Aorta (tissue), 5 donors: ENCODE measurements around the gene MED12L. TPM values are rescaled to one million over a fixed set of nuclear protein-coding genes. Genes with fewer than 3 reads are reported as not detected.
"Not testable (repeated sequence)": the region's sequence is repeated elsewhere in the genome, so short reads cannot be mapped to it uniquely, and the experiment has no call there.

Experiments used
- ATAC-seq: fragments of 200-7000 bp; cut with Tn5 transposase; one replicate; pipeline ENCODE4 v1.9.1; 2022; ENCODE audit warnings: moderate library complexity; ENCODE audit not compliant: low FRiP score
- DNase-seq, 2 donors: peaks; one replicate each; pipeline ENCODE4 v3.0.0-alpha.2; 2020
- H3K27ac ChIP-seq, 2 donors: one replicate each; pipeline ENCODE4 v1.5.1; 2013; ENCODE audit warnings: low read length in 2 of 2, mild to moderate bottlenecking in 2 of 2, moderate library complexity in 2 of 2, control low read depth in 1 of 2, inconsistent platforms in 1 of 2, low read depth in 1 of 2
- H3K27me3 ChIP-seq, 2 donors: one replicate each; pipeline ENCODE4 v1.6.1; 2013; ENCODE audit warnings: control low read depth in 1 of 2, low read length in 1 of 2, mild to moderate bottlenecking in 1 of 2, moderate library complexity in 1 of 2; ENCODE audit not compliant: insufficient read depth in 2 of 2, control insufficient read depth in 1 of 2
- H3K36me3 ChIP-seq, 2 donors: one replicate each; pipeline ENCODE4 v1.6.1; 2013; ENCODE audit warnings: control low read depth in 1 of 2, low read length in 1 of 2, mild to moderate bottlenecking in 1 of 2; ENCODE audit not compliant: insufficient read depth in 2 of 2, control insufficient read depth in 1 of 2
- H3K4me1 ChIP-seq, 2 donors: one replicate each; pipeline ENCODE4 v1.6.1; 2013; ENCODE audit warnings: low read length in 2 of 2, control low read depth in 1 of 2, mild to moderate bottlenecking in 1 of 2, moderate library complexity in 1 of 2; ENCODE audit not compliant: insufficient read depth in 2 of 2, control insufficient read depth in 1 of 2
- H3K4me3 ChIP-seq, 2 donors: one replicate each; pipeline ENCODE4 v1.5.1; 2013; ENCODE audit warnings: low read length in 2 of 2, control low read depth in 1 of 2, mild to moderate bottlenecking in 1 of 2
- H3K9me3 ChIP-seq: one replicate; pipeline ENCODE4 v1.6.1; 2013; ENCODE audit warnings: mild to moderate bottlenecking, low read length; ENCODE audit not compliant: control insufficient read depth
- WGBS, 2 donors: extraction: QIAGEN DNeasy Blood & Tissue Kit; methylation state at CpG; one replicate each; pipeline ENCODE4 v1.1.7; 2013; 5-methylcytosine and 5-hydroxymethylcytosine counted together
- intact Hi-C, 2 donors: fragments of 100-400 bp; cut with DNase I; formaldehyde crosslinking; loops; one replicate each; pipeline versions ENCODE4 v1.14.2 to v1.15.0; 2022
- polyA plus RNA-seq, 2 donors: library from polyadenylated mRNA; stranded (reverse); fragments of 200-250 nt; gene quantifications; one replicate each; pipeline ENCODE4 v1.2.3, GENCODE V29; 2013
- total RNA-seq, 2 donors: library from RNA; stranded (reverse); fragmentation: NEBNext Ultra II Directional; extraction: Animal tissue kit (Norgen Biotek cat#: 25700); gene quantifications; one replicate each; pipeline ENCODE4 v1.2.1, GENCODE V29; 2021
- donor health status: healthy with polysubstance abuse.
- donor health status: Bipolar disorder and iron deficiency.
- donor health status: DM: no; HTN: no; CAD: no.
- donor health status: DM: no; HTN: no; CAD: no.
- donor health status: DM: yes; HTN: yes; CAD: no.

MED12L gene
- total and polyA plus RNA-seq, 4 donors: 1.1 to 2.3 TPM; not detected in 2

GRCh38 chr3:151058740-151059139 lies 26.7 kb upstream of the MED12L start:
- Histone ChIP-seq H3K36me3 (no peaks in the 10 kb centered on the region), H3K9me3 (no peaks in the 10 kb centered on the region), H3K4me1 (no peaks in the 10 kb centered on the region), H3K27ac (no peak overlapping the region), H3K4me3 (no peak overlapping the region), H3K27me3 (no peaks in the 10 kb centered on the region)
- intact Hi-C loops: no loop called here
- DNase-seq (no peak), ATAC-seq (no peak)
- WGBS, 2 donors: 70 to 75% methylated on average over 7 of the region's 7 CpGs

GRCh38 chr3:151062611-151063010 lies 22.9 kb upstream of the MED12L start:
- Histone ChIP-seq H3K9me3 (no peaks in the 10 kb centered on the region), H3K27me3 (no peaks in the 10 kb centered on the region), H3K27ac (no peak overlapping the region), H3K4me1 (no peaks in the 10 kb centered on the region), H3K36me3 (no peaks in the 10 kb centered on the region), H3K4me3 (no peak overlapping the region)
- DNase-seq (no peak), ATAC-seq (no peak)
- WGBS, 2 donors: 25 to 35% methylated on average over 1 of the region's 1 CpG
- intact Hi-C loops: no loop called here

- Histone ChIP-seq H3K27me3 (no peaks in the 10 kb centered on the region), H3K4me1 (no peaks in the 10 kb centered on the region), H3K36me3 (no peaks in the 10 kb centered on the region), H3K9me3 (no peaks in the 10 kb centered on the region), H3K4me3 (no peak overlapping the region), H3K27ac (no peak overlapping the region)
- intact Hi-C loops: no loop called here
- WGBS, 2 donors: 68 to 70% methylated on average over 2 of the region's 2 CpGs
- ATAC-seq: no peak
- no peak for DNase-seq
These were observed 18.3 kb upstream of the MED12L start for GRCh38 chr3:151067158-151067557.

GRCh38 chr3:151072842-151073241 lies 12.6 kb upstream of the MED12L start:
- H3K9me3 ChIP-seq, H3K4me3 ChIP-seq, H3K4me1 ChIP-seq, H3K27me3 ChIP-seq, DNase-seq, H3K27ac ChIP-seq, ATAC-seq, intact Hi-C loops, H3K36me3 ChIP-seq: not testable (repeated sequence)
- WGBS, 2 donors: 88 to 90% methylated on average over 7 of the region's 7 CpGs

GRCh38 chr3:151074256-151074655 lies 11.2 kb upstream of the MED12L start:
- no peaks in the 10 kb centered on the region for H3K36me3 ChIP-seq
- intact Hi-C loops: no loop called here
- H3K9me3 ChIP-seq: no peaks in the 10 kb centered on the region
- ATAC-seq: no peak
- H3K4me1 ChIP-seq: no peaks in the 10 kb centered on the region
- H3K27ac ChIP-seq: no peak overlapping the region
- H3K4me3 ChIP-seq: no peak overlapping the region
- no peaks in the 10 kb centered on the region for H3K27me3 ChIP-seq
- WGBS, 2 donors: 58 to 75% methylated on average over 1 of the region's 1 CpG
- DNase-seq: no peak

- DNase-seq (no peak), ATAC-seq (no peak)
- Histone ChIP-seq H3K27ac (no peak overlapping the region), H3K36me3 (no peaks in the 10 kb centered on the region), H3K4me3 (no peak overlapping the region), H3K27me3 (no peaks in the 10 kb centered on the region), H3K4me1 (no peaks in the 10 kb centered on the region), H3K9me3 (no peaks in the 10 kb centered on the region)
- 91 to 92% methylated on average over 3 of the region's 3 CpGs for WGBS, 2 donors
- intact Hi-C loops: no loop called here
These were observed 9.4 kb upstream of the MED12L start for GRCh38 chr3:151075869-151076562.

GRCh38 chr3:151076626-151077025 lies 8.8 kb upstream of the MED12L start:
- ATAC-seq (no peak), DNase-seq (no peak)
- no peaks in the 10 kb centered on the region for H3K27me3 ChIP-seq
- H3K27ac ChIP-seq: no peak overlapping the region
- H3K9me3 ChIP-seq: no peaks in the 10 kb centered on the region
- H3K4me1 ChIP-seq: no peaks in the 10 kb centered on the region
- no peak overlapping the region for H3K4me3 ChIP-seq
- H3K36me3 ChIP-seq: no peaks in the 10 kb centered on the region
- intact Hi-C loops: no loop called here
- WGBS, 2 donors: 93 to 96% methylated on average over 4 of the region's 4 CpGs

- not testable (repeated sequence) for H3K4me3 ChIP-seq, H3K9me3 ChIP-seq, H3K27me3 ChIP-seq, H3K4me1 ChIP-seq, ATAC-seq, H3K27ac ChIP-seq, DNase-seq, H3K36me3 ChIP-seq
- intact Hi-C loops: loop anchor here in 1 of 2 donors (10.0 kb wide), 1 partner anchor 316 kb away; the partner anchor contains the start of gene SIAH2
- 96 to 100% methylated on average over 1 of the region's 1 CpG for WGBS, 2 donors
These were observed 4.4 kb upstream of the MED12L start for GRCh38 chr3:151081082-151081481.
